Loucy (cell line): ENCODE measurements around the gene TNFRSF25.

ENCODE experiments used
- H2AFZ ChIP-seq: fragments of 200-600 bp; sonication (generic); 2 replicates; pipeline ENCODE4 v1.6.0; 2016; ENCODE audit warnings: antibody characterized with exemption, mild to moderate bottlenecking, low read length, moderate library complexity
- H3F3A ChIP-seq: fragments of 200-600 bp; 2 replicates; pipeline ENCODE4 v1.6.0; 2016; ENCODE audit warnings: antibody characterized with exemption, low read depth, mild to moderate bottlenecking
- H3K27me3 ChIP-seq: fragments of 200-600 bp; sonication (generic); 2 replicates; pipeline ENCODE4 v1.6.1; 2014; ENCODE audit warnings: low read length, mild to moderate bottlenecking; ENCODE audit not compliant: insufficient read depth, poor library complexity, severe bottlenecking
- H3K36me3 ChIP-seq: fragments of 200-600 bp; sonication (generic); 2 replicates; pipeline ENCODE4 v1.6.1; 2016; ENCODE audit warnings: low read length; ENCODE audit not compliant: insufficient read depth
- H3K4me1 ChIP-seq: fragments of 200-600 bp; sonication (generic); 2 replicates; pipeline ENCODE4 v1.5.1; 2014; ENCODE audit warnings: low read length, mild to moderate bottlenecking; ENCODE audit not compliant: insufficient read depth, poor library complexity, severe bottlenecking
- H3K4me2 ChIP-seq: fragments of 200-600 bp; sonication (generic); 2 replicates; pipeline ENCODE4 v1.6.0; 2014; ENCODE audit warnings: antibody characterized with exemption, low read length, low read depth, mild to moderate bottlenecking; ENCODE audit not compliant: poor library complexity, severe bottlenecking
- H3K4me3 ChIP-seq: fragments of 200-600 bp; sonication (generic); 2 replicates; pipeline ENCODE4 v1.5.1; 2014; ENCODE audit warnings: low read length, mild to moderate bottlenecking, mixed read lengths; ENCODE audit not compliant: poor library complexity, severe bottlenecking
- H3K79me2 ChIP-seq: fragments of 200-600 bp; sonication (generic); 2 replicates; pipeline ENCODE4 v1.6.1; 2014; ENCODE audit warnings: low read length; ENCODE audit not compliant: insufficient read depth
- H3K9ac ChIP-seq: fragments of 200-600 bp; sonication (generic); 2 replicates; pipeline ENCODE4 v1.6.0; 2014; ENCODE audit warnings: mild to moderate bottlenecking, low read depth, low read length, moderate library complexity; ENCODE audit not compliant: poor library complexity, severe bottlenecking
- H3K9me2 ChIP-seq: fragments of 200-600 bp; sonication (generic); replicated peaks from 2 replicates; pipeline ENCODE4 v1.6.1; 2016; ENCODE audit warnings: low read depth, low read length, mixed read lengths
- H3K9me3 ChIP-seq: fragments of 200-600 bp; sonication (generic); 2 replicates; pipeline ENCODE4 v1.6.1; 2014; ENCODE audit warnings: mild to moderate bottlenecking, antibody characterized with exemption, low read length, low read depth; ENCODE audit not compliant: insufficient read depth
- H4K20me1 ChIP-seq: fragments of 200-600 bp; sonication (generic); 2 replicates; pipeline ENCODE4 v1.6.0; 2014; ENCODE audit warnings: antibody characterized with exemption, low read length, mild to moderate bottlenecking; ENCODE audit not compliant: insufficient read depth, poor library complexity, severe bottlenecking
- CTCF ChIP-seq: fragments of 200-600 bp; sonication (generic); conservative IDR thresholded peaks from 2 replicates; pipeline ENCODE4 v1.5.1; 2014; ENCODE audit warnings: mild to moderate bottlenecking, antibody characterized with exemption, low read length
- EZH2phosphoT487 ChIP-seq: fragments of 200-600 bp; IDR thresholded peaks from 2 replicates; pipeline ENCODE4 v1.6.1; 2018; ENCODE audit warnings: antibody characterized with exemption, mild to moderate bottlenecking, moderate library complexity, borderline replicate concordance

TNFRSF25 gene

GRCh38 chr1:6427441-6428390, 38.3 kb downstream of the TNFRSF25 start:
- Histone ChIP-seq H3K4me2 (no peak overlapping the region), H3K4me3 (no peak overlapping the region), H3K9me2 (no peaks in the 10 kb centered on the region), H3K36me3 (no peaks in the 10 kb centered on the region), H2AFZ (no peak overlapping the region), H3K4me1 (no peaks in the 10 kb centered on the region), H3K9ac (no peak overlapping the region), H3K27me3 (no peaks in the 10 kb centered on the region), H3K9me3 (no peaks in the 10 kb centered on the region), H4K20me1 (no peaks in the 10 kb centered on the region), H3F3A (no peaks in the 10 kb centered on the region), H3K79me2 (no peaks in the 10 kb centered on the region)
- TF ChIP-seq EZH2phosphoT487: no peak
- TF ChIP-seq CTCF: no peak

GRCh38 chr1:6426972-6427350, 39.0 kb downstream of the TNFRSF25 start:
- Histone ChIP-seq H4K20me1 (no peaks in the 10 kb centered on the region), H3K4me2 (no peak overlapping the region), H3K27me3 (no peaks in the 10 kb centered on the region), H3K9ac (no peak overlapping the region), H2AFZ (no peak overlapping the region), H3K4me1 (no peaks in the 10 kb centered on the region), H3F3A (no peaks in the 10 kb centered on the region), H3K79me2 (no peaks in the 10 kb centered on the region), H3K36me3 (no peaks in the 10 kb centered on the region), H3K4me3 (no peak overlapping the region), H3K9me2 (no peaks in the 10 kb centered on the region), H3K9me3 (no peaks in the 10 kb centered on the region)
- TF ChIP-seq EZH2phosphoT487 (no peak), CTCF (no peak)

- Histone ChIP-seq H3K9me3 (no peaks in the 10 kb centered on the region), H4K20me1 (no peaks in the 10 kb centered on the region), H3K4me1 (no peaks in the 10 kb centered on the region), H3K9ac (no peak overlapping the region), H3K27me3 (no peaks in the 10 kb centered on the region), H2AFZ (no peak overlapping the region), H3K4me3 (no peak overlapping the region), H3K36me3 (no peaks in the 10 kb centered on the region), H3F3A (no peaks in the 10 kb centered on the region), H3K9me2 (no peaks in the 10 kb centered on the region), H3K4me2 (no peak overlapping the region), H3K79me2 (no peaks in the 10 kb centered on the region)
- TF ChIP-seq CTCF (no peak), EZH2phosphoT487 (no peak)
These were observed 39.5 kb downstream of the TNFRSF25 start for GRCh38 chr1:6426277-6426971.
